HEK293 (cell line): ENCODE measurements around the gene TBL1Y.

Experiments
- KLF10 ChIP-seq: fragments of 450-650 bp; IDR thresholded peaks from 2 replicates; pipeline ENCODE4 v1.5.1; 2018; ENCODE audit warnings: missing biosample characterization, mild to moderate bottlenecking, missing genetic modification characterization
- SALL2 ChIP-seq: fragments of 450-650 bp; formaldehyde crosslinking; IDR thresholded peaks from 2 replicates; pipeline ENCODE4 v1.5.0; 2017; ENCODE audit warnings: missing biosample characterization, mild to moderate bottlenecking, missing genetic modification characterization, borderline replicate concordance
- YY1 ChIP-seq: fragments of 450-650 bp; formaldehyde crosslinking; IDR thresholded peaks from 2 replicates; pipeline ENCODE4 v1.5.1; 2018; ENCODE audit warnings: missing biosample characterization, missing genetic modification characterization
- ZNF138 ChIP-seq: fragments of 450-650 bp; formaldehyde crosslinking; IDR thresholded peaks from 2 replicates; pipeline ENCODE4 v1.5.1; 2016; ENCODE audit warnings: missing biosample characterization, missing genetic modification characterization, borderline replicate concordance
- ZNF404 ChIP-seq: fragments of 450-650 bp; formaldehyde crosslinking; IDR thresholded peaks from 2 replicates; pipeline ENCODE4 v1.5.1; 2017; ENCODE audit warnings: missing biosample characterization, missing genetic modification characterization
- ZNF521 ChIP-seq: fragments of 450-650 bp; formaldehyde crosslinking; IDR thresholded peaks from 2 replicates; pipeline ENCODE4 v1.5.1; 2017; ENCODE audit warnings: missing biosample characterization, mild to moderate bottlenecking, missing genetic modification characterization
- ZNF677 ChIP-seq: fragments of 450-650 bp; IDR thresholded peaks from 2 replicates; pipeline ENCODE4 v1.5.0; 2018; ENCODE audit warnings: missing biosample characterization, mild to moderate bottlenecking, missing genetic modification characterization, moderate library complexity
- ZNF707 ChIP-seq: fragments of 450-650 bp; formaldehyde crosslinking; IDR thresholded peaks from 2 replicates; pipeline ENCODE4 v1.5.1; 2016; ENCODE audit warnings: missing biosample characterization, missing genetic modification characterization
- TF ChIP-seq, protein P1 (sequence below): fragments of 450-650 bp; formaldehyde crosslinking; IDR thresholded peaks from 2 replicates; pipeline ENCODE4 v1.5.1; 2016; ENCODE audit warnings: missing biosample characterization, missing genetic modification characterization
- TF ChIP-seq, protein P2 (sequence below): sonication (generic); formaldehyde crosslinking; IDR thresholded peaks from 2 replicates; pipeline ENCODE4 v1.8.1; 2022; ENCODE audit warnings: mild to moderate bottlenecking, moderate library complexity, missing genetic modification reagents

DNA sequence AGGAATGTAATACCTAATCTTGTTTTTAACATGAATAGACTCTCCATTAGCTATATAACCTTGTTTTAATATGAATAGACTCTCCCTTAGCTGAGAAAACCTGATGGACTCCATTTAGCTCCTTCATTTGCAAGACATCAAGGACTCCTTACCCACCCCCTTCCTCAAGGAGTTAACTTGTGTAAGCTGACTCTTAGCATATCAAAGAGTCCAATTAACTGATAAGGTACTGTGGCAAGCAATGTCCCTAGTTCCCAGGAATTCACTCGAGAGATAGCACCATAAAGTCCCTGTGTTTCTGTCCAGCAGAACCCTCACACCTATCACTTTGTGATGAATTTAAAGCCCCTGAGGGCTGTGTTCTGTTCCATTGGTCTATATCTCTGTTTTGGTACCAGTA is 15.3 kb upstream of the TBL1Y start:
- TF ChIP-seq ZNF404, result no peak
- TF ChIP-seq ZNF521 (tag by site-specific recombination), result no peak
- no peak for TF ChIP-seq ZNF677 (tag by site-specific recombination)
- no peak for TF ChIP-seq KLF10
- TF ChIP-seq ZNF707, result no peak
- no peak for TF ChIP-seq SALL2
- TF ChIP-seq ZNF138, result no peak
- TF ChIP-seq, protein P1, sequence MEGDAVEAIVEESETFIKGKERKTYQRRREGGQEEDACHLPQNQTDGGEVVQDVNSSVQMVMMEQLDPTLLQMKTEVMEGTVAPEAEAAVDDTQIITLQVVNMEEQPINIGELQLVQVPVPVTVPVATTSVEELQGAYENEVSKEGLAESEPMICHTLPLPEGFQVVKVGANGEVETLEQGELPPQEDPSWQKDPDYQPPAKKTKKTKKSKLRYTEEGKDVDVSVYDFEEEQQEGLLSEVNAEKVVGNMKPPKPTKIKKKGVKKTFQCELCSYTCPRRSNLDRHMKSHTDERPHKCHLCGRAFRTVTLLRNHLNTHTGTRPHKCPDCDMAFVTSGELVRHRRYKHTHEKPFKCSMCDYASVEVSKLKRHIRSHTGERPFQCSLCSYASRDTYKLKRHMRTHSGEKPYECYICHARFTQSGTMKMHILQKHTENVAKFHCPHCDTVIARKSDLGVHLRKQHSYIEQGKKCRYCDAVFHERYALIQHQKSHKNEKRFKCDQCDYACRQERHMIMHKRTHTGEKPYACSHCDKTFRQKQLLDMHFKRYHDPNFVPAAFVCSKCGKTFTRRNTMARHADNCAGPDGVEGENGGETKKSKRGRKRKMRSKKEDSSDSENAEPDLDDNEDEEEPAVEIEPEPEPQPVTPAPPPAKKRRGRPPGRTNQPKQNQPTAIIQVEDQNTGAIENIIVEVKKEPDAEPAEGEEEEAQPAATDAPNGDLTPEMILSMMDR, result no peak
- no peak for TF ChIP-seq YY1 (tag by site-specific recombination)
- TF ChIP-seq, protein P2, sequence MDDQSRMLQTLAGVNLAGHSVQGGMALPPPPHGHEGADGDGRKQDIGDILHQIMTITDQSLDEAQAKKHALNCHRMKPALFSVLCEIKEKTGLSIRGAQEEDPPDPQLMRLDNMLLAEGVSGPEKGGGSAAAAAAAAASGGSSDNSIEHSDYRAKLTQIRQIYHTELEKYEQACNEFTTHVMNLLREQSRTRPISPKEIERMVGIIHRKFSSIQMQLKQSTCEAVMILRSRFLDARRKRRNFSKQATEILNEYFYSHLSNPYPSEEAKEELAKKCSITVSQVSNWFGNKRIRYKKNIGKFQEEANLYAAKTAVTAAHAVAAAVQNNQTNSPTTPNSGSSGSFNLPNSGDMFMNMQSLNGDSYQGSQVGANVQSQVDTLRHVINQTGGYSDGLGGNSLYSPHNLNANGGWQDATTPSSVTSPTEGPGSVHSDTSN (CRISPR knock-in tag), result no peak
